GM21825 (cell line): ENCODE measurements around the gene SH3GL1.

Experiments
- ATAC-seq: cut with Tn5 transposase; IDR thresholded peaks from one replicate; pipeline ENCODE4 v1.9.1; 2021; ENCODE audit warnings: mild to moderate bottlenecking, moderate library complexity; ENCODE audit not compliant: unreplicated experiment

SH3GL1 gene, protein sequence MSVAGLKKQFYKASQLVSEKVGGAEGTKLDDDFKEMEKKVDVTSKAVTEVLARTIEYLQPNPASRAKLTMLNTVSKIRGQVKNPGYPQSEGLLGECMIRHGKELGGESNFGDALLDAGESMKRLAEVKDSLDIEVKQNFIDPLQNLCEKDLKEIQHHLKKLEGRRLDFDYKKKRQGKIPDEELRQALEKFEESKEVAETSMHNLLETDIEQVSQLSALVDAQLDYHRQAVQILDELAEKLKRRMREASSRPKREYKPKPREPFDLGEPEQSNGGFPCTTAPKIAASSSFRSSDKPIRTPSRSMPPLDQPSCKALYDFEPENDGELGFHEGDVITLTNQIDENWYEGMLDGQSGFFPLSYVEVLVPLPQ

DNA sequence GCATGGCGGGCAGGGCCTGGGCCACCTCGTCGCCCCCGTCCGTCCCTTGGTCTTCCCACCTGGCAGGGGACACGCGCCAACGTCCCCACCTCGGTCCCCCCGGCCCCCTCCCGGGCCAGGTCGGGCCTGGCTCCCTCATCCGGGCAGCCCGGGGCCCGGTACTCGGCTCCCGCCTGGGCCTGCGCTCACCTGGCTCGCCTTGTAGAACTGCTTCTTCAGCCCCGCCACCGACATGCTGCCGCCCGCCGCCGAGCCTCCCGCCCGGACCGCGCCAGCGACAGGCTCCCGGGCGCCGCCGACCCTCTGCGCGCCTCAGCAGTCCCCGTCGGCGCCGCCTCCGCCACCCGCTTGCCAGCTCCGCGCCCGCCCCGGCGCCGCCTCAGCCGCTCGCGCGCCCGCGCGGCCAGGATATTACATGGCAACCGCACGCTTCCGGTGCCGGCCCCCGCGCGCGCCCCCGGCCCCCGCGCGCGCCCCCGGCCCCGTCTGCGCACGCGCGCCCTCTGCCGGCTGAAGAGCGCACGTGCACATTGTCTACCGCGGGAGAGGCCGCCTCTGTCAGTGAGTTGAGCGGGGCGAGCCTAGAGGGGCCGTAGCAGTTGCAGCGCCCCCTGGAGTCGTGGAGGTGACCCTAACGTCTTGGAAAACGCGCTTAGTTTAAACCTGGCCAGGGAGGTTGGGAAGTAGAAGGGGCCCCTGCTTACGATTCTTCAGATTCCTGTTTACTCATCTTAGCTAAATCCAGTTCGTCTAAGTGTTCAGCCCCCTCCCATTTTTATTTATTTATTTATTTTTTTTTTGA is at the start of gene SH3GL1:
TSS of gene SH3GL1 (minus strand) at position 413 of the 802 bp plus-strand sequence. CDS start at position 234, 179 bp downstream.
- ATAC-seq: peak; percentile 57

DNA sequence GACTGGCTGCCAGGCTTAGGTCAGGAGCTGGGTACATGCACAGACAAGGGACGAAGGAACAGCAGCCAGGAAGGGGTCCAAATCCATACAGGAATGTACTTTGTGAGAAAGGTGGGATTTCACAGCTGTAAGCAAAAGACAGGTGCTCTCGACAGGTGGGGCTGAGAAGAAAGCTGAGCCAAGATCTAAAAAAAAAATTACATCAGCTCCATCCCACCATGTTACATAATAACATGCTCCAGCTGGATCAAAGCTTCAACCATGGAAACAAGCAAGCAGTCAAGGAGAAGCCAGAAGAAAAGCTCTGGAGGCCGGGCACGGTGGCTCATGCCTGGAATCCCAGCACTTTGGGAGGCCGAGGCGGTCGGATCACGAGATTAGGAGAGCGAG is 49.3 kb upstream of the SH3GL1 start:
- no peak for ATAC-seq

DNA sequence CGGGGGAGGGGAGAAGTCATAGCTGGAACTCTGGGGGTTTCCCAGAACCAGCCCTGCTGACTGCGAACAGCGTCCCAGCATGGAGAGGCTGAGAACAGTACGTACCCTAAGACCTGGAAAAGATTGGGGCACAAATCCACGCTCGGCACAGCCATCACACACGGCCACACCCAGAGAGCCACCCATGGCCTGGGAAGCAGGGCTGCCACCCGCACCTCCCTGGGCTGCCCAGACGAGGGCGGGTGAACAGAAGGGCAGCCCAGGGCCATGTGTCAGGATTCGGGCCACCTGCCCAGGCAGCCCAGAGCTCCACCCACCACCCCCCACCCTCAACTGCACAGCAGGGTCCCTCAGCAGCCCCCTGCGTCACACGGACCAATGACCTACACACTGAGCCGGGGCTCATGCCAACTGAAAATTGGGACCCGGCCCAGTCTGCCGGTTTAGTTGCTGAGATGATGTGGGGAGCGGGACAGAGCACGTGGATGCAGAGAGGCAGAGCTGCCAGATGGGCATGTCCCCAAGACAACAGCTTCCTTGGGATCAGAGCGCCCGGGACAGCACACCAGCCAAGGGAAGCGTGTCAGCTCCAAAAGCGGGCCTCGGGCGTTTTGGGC is 48.8 kb upstream of the SH3GL1 start:
- no peak for ATAC-seq

DNA sequence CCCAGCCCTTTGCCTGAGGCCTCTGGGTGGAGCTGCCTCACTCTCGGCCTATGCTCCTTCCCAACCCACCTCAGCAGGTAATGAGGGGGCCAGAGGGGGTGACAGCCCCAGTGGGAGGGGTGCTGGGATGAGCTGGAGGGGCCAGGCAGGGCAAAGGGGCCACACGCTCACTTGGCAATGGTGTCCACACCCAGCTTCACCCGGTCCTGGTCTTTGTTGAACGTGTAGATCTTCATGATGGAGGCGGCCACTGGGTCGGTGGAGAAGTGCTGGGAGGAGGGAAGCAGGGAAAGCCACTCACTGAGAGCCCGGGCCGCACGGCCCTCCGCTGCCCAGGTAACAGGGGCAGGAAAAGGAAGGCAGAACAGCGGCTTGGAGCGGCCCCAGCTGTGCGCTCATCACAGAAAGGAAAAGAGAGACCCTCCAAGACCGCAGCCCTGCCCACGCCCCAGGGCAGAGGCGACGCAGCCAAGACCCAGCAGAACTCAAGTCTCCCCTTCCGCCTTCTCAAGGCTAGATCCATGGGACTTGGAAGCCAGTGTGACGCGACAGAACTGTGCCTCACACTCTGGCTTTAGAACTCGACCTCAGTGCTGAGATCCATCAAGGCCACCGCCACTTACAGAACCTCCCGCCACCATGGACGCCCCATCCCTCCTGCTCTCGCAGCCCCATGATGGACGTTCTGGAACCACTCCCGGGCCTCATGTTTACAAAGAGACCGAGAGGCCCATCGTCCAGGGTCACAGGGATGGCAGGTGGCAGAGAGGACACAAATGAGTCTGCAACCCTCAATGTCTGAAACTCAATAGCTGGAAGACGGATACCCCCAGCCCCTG is 48.0 kb upstream of the SH3GL1 start:
- no peak for ATAC-seq

DNA sequence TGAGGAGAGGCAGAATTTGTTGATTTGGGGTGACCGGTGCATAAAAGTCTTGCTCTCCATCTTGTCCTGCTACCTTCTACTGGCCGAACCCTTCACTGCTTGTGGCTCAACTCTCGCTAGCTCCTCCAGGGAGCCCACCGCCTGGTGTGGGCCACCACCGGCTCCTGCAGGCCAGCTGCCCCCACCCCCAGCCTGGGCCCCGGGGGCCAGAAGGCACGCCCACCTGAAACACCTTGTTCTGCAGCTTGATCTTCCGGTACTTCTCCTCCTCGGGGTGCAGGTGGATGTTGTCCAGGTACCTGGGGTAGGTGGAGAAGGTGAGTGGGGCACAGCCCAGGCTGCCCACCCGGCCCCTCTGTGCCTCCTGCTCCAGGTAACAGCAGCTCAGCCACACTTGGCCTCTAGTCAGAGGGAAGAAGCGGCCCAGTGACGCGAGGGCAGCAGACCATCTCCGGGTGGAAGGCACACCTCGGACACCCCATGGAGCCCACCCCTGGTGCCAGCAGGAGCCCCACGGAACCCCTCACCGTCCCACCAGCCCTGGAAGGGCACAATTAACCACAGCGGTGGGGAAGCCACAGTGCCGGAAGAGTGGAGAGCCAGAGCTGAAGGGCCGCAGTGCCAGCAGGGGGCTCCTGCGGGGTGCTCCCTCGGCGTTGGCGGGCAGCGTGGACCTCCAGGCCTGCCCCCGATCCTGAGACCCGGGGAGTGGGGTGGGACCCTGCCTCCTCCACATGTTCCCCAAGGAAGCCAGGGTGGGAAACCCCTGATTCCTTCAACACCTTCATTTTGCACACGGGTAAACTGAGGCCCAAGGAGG is 47.2 kb upstream of the SH3GL1 start:
- ATAC-seq: no peak

DNA sequence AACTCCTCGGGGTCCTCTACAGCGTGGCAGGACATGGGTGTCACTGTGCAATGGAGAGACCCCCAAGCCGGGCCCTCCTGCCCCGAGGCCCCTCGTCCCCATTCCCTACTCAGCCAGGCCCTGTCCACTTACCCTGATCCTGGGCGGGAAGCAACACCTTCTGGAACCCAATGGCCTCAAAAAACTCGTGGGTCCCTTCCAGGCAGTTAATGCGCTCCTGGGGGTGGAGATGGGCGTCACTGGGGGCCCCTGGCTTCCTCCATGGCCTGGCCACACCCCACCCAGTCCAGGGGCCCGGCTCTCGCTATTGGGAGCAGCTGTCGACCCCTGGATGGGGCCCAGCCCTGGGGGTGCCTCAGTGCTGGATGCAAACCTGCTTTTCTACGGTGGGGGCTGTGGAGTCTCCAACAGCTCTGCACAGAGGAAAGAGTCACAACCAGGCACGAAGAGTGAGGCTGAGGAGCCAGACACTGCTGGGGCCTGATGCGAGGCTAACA is 46.4 kb upstream of the SH3GL1 start:
- no peak for ATAC-seq

DNA sequence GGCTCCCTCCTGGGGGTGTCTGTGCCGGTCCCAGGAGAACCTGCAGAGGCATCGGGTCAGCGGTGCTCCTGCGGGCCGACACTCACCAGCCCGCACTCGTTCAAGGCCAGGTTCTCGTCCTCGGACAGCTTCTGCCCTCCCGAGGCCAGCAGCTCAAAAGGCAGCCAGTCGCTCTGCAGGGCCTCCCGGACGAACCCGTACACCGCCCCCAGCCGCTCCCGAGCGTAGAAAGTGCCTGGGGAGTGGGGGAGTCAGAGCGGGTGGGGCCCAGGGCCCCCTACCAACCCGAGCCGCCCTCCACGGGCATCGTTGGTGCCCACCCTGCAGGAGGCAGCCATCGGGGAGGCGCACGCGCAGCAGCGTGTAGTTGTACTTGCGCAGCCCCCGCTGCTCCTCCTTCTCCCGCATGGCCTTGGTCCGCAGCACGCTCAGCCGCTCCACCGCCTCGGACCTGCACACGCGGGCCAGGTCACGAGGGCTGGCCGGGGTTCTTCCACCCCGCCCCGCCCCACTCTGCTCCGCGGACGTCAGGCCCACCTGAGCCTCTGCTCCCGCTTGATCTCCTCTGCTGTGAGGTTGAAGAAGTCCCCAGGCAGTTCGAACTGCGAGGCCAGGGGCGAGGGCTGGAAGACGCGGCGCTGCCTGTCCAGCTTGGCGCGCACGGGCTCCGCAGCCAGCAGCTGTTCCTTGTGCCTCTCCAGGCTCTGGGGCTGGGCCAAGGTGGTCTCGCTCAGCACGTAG is 45.8 kb upstream of the SH3GL1 start:
- no peak for ATAC-seq

DNA sequence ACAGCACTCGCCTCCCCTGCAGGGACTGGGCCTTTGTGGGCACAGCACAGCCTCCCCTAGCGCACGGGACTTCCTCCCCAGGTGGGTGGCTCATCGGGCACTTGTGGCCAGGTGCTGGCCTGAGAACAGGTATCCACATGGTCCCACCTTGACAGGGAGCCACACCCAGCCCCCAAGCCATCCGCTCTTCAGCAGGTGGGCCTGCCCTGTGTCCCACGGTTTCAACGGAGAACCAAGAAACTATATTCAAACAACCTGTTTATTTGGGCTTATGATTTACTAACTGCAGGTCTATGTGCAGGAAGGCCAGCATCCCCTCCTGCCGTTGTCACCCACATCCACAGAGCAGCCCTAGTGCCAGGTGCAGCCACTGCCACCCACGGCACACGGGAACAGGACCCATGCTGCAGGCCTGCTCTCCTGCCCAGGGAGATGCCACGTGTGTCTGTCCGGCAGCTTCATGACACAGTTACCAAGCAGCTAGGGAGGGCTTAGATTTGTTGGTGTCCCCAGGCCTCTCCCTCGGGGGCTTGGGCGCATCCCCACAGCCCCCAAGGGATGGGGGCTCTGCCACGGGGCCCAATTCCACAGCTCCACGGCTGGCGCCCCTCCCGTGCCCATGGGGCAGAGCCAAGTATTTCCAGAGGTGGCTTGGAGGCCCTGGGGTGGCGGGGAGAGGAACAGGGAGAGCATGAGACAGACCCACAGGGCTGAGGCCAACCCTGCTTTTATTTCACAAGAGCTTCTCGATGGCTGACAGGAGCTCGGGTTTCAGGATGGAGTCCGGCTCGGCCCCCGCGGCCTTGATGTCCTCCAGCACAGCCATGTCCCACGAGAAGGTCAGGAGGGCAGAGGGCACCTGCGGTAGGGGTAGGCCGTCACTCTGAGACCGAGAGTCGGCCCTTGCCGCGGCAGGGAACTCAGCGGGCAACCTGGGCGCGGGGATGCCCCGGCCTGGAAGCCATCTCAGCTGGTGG is 44.7 kb upstream of the SH3GL1 start:
- ATAC-seq: no peak

DNA sequence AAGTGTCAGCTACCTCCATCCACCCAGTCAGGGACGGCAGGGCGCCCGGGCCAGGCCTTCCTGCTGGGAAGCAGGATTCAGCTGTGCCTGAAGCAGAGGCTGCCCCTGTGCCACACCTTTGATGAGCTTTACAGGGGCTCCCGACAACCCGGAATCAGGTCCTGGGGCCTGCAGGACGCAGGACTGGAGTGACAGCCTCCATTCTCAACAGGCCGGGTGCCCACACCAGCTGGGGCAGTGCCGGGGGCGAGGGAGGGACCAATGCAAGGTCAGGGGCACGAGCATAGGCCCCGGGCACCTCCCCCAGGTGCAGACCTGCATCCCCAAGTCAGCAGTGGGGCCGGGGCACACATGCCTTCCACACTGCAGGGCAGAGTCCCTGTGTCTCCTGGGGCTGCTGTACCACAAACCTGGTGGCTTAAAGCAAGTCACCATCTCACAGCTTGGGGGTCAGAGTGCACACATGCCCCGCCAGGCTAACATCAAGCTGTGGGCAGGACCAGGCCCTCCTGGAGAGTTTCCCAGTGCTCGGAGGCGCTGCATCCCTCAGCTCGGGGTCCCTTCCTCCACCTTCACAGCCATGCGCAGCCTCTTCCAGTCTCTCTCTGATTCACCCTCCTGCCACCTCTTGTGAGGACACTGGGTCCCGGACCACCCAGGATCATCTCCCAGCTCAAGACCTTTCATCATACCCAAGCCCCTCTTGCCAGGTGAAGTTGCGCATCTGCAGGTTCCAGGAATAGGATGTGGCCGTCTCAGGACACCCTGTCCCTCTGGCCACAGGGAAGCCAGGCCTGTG is 43.8 kb upstream of the SH3GL1 start:
- no peak for ATAC-seq

DNA sequence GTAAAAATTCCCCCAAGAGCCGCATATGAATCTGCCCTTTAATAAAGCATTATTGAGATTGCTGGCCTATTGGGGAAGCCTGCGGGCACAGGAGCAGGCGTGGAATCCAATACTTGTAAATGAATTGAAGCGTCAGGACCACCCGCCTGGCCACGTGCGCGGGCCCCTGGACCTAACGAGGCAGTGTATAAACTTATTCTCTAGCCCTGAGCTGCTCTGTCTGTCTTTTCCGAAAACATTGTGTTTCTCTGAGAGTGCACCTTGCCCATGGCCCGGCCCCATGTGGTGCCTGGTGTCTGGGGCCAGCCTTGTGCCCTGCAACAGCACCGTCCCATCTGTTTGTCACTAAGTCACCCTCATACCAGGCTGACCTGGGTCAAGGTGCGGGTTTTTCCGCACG is 42.8 kb upstream of the SH3GL1 start:
- ATAC-seq: no peak

DNA sequence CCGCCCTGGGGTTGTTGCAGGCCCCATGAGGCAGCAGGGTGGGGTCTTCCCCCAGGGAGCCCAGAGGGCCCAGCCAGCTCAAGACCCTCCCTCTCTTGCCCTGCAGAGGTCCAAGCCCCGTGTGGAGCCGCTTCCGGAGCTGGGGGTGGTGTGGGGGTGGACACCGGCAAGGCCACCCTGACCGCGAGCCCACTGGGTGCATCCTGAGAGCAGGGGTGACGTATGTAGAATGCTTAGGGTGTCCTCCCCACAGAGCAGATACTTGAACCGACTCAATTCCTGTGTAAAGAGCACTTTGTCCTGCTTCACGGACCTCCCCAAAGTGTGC is 42.4 kb upstream of the SH3GL1 start:
- no peak for ATAC-seq

DNA sequence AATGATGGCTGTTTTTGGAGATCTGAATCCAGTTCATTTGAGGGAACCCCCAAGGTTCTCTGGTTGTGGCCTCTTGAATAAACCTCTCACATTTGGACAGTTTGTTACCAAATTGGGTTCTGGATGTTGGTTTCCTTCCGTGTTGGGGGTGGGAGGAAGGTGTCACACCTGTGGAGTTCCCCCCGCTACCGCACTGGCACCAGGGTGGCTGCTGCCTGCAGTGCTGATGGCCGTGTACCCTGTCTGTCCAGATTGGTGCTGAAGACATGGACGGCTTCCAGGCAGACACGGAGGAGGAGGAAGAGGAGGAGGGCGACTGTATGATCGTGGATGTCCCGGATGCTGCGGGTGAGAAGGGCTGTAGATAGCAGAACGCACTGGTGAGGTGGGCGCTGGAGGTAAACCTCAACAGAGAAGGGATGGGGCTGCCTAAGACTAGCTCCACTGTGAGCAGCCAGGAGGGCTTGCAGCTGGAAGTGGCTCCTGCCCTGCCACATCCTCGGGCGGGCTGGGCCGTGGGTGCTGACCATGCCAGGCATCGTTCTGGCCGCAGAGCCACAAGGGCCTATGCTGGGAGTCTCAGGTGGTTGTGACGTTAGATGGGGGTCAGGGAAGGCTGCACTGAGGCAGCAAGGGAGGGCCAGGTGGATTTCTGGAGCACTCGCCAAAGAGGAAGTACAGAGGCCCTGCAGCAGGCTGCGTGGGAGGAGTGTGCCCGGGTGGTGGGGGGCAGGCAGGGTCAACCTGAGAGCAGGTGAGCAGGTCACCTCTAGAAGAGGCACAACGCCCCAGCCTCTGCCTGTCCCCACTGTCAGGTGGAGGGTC is 41.9 kb upstream of the SH3GL1 start:
- ATAC-seq: no peak

DNA sequence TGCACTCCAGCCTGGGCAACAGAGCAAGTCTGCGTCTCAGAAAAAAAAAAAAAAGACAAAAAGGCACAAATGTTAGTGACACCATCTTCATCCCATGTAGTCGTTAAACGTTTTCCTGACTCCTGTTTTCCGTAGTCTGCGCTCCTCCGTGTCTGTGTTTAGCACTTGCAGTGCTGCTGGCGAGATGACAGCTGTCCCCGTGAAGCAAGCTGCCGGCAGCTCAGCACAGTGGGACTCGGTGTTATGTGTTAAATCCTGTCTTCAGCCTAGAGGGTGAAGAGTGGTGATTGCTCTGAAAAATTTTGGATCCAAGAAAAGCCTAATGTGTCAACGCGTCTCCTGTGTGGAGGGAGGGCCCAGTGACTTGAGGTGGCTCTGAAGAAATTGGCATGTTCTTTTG is 38.9 kb upstream of the SH3GL1 start:
- no peak for ATAC-seq

DNA sequence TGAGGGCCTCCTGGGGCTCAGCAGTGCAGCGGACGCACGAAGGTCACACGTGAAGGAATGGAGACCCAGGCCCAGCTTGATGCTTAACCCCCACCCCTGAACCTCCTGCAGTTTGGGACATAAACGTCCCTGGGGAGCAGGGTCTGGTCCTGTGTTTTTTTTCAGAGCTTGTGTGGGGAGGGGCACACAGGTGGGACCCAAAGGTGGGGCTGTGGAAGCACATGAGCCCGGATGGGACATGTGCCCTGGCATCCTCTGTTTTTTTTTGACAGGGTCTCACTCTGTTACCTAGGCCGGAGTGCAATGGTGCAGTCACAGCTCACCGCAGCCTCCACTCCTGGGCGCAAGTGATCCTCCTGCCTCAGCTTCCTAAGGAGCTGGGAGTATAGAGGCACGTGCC is 36.8 kb upstream of the SH3GL1 start:
- no peak for ATAC-seq

DNA sequence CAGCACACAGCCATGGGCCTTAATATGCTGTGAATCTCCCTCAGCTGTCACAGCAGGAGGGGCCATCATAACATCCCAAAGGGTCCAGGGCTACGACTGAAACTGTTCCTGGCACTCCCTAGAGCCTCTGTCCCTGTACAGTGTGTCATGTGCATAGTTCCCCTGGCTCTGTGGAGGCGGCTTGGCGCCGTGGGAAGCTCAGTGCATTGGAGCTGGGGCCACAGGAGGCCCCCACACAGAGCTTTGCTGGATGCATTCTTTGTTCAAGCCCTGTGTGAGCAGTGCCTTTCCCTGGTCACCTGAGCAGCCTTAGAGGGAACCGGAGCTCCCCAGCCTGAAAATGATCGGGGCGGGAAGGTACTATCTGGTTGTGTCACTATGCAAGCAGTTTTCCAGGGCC is 35.9 kb upstream of the SH3GL1 start:
- no peak for ATAC-seq

DNA sequence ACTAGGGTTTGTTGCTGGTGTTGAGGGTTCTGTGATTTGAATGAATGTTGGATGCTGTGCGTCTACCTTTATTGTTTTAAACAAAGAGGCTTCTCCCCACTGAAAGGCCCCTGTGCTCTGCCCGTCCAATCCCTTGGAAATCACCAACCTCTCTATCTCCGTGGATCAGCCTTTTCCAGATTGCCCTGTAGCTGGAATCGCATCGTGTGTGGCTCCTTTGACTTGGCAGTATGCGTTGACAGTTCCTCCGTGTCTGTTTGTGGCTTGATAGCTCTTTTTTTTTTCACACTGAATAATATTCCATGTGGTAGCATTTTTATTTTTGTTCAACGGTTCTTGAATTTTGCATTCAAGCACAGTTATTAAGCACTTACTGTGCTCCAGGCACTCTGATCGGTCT is 34.0 kb upstream of the SH3GL1 start:
- no peak for ATAC-seq
